Neural cell (in vitro differentiated cells): Measurements from ENCODE around the gene CCDC107. TPM values are rescaled to one million over a fixed set of nuclear protein-coding genes. Genes with fewer than 3 reads are reported as not detected.

Experiments used
- H2AFZ ChIP-seq: fragments of 200-600, 300-800 bp; sonication (generic), shearing (Covaris generic); 2 replicates; pipeline ENCODE4 v1.6.0; 2014; ENCODE audit warnings: low read depth, mild to moderate bottlenecking, antibody characterized with exemption, low read length, moderate library complexity
- H3F3A ChIP-seq: fragments of 200-600 bp; shearing (Covaris generic); 2 replicates; pipeline ENCODE4 v1.6.1; 2016; ENCODE audit warnings: mild to moderate bottlenecking, moderate library complexity, mixed read lengths, antibody characterized with exemption, low read length; ENCODE audit not compliant: insufficient read depth, poor library complexity, severe bottlenecking
- H3K27ac ChIP-seq: fragments of 200-600, 300-800 bp; sonication (generic), shearing (Covaris generic); 2 replicates; pipeline ENCODE4 v1.5.1; 2014; ENCODE audit warnings: mild to moderate bottlenecking, low read length, moderate library complexity
- H3K27me3 ChIP-seq: fragments of 300-800, 200-600 bp; sonication (generic), shearing (Covaris generic); 2 replicates; pipeline ENCODE4 v1.6.0; 2014; ENCODE audit warnings: mild to moderate bottlenecking, low read depth, low read length, moderate library complexity; ENCODE audit not compliant: insufficient read depth
- H3K36me3 ChIP-seq: fragments of 300-800, 200-600 bp; sonication (generic), shearing (Covaris generic); 2 replicates; pipeline ENCODE4 v1.5.1; 2014; ENCODE audit warnings: mild to moderate bottlenecking, antibody characterized with exemption, low read length, moderate library complexity; ENCODE audit not compliant: insufficient read depth
- H3K4me2 ChIP-seq: fragments of 300-800, 200-600 bp; sonication (generic), shearing (Covaris generic); 2 replicates; pipeline ENCODE4 v1.6.0; 2014; ENCODE audit warnings: mild to moderate bottlenecking, low read length
- H3K4me3 ChIP-seq: fragments of 300-800, 200-600 bp; sonication (generic), shearing (Covaris generic); 2 replicates; pipeline ENCODE4 v1.5.1; 2014; ENCODE audit warnings: mild to moderate bottlenecking, low read length, moderate library complexity
- H3K79me2 ChIP-seq: fragments of 200-600 bp; shearing (Covaris generic); replicated peaks from 2 replicates; pipeline ENCODE4 v1.6.0; 2014; ENCODE audit warnings: mild to moderate bottlenecking, low read length, moderate library complexity; ENCODE audit not compliant: insufficient read depth
- H3K9ac ChIP-seq: fragments of 300-800, 200-600 bp; sonication (generic), shearing (Covaris generic); 2 replicates; pipeline ENCODE4 v1.6.1; 2016; ENCODE audit warnings: mild to moderate bottlenecking, low read length, mixed read lengths
- H3K9me2 ChIP-seq: fragments of 200-600 bp; shearing (Covaris generic); 2 replicates; pipeline ENCODE4 v1.6.1; 2016; ENCODE audit warnings: mild to moderate bottlenecking, low read length, mixed read lengths; ENCODE audit not compliant: insufficient read depth
- H3K9me3 ChIP-seq: fragments of 200-600, 300-800 bp; sonication (generic), shearing (Covaris generic); 2 replicates; pipeline ENCODE4 v1.6.1; 2016; ENCODE audit warnings: mild to moderate bottlenecking, mixed run types, low read length, moderate library complexity, mixed read lengths
- H4K20me1 ChIP-seq: fragments of 200-600 bp; shearing (Covaris generic); 2 replicates; pipeline ENCODE4 v1.6.1; 2016; ENCODE audit warnings: mild to moderate bottlenecking, mixed run types; ENCODE audit not compliant: insufficient read depth
- CTCF ChIP-seq: fragments of 450-650 bp; IDR thresholded peaks from 2 replicates; pipeline ENCODE4 v1.5.1; 2014; ENCODE audit warnings: antibody characterized with exemption, mild to moderate bottlenecking, moderate library complexity; ENCODE audit not compliant: poor library complexity, severe bottlenecking
- EP300 ChIP-seq: fragments of 450-650 bp; conservative IDR thresholded peaks from 2 replicates; pipeline ENCODE4 v1.6.1; 2014; ENCODE audit warnings: antibody characterized with exemption, mild to moderate bottlenecking, moderate library complexity; ENCODE audit not compliant: poor library complexity, severe bottlenecking
- EZH2 ChIP-seq: fragments of 200-600, 300-800 bp; shearing (Covaris generic), sonication (generic); IDR thresholded peaks from 2 replicates; pipeline ENCODE4 v1.6.1; 2014; ENCODE audit warnings: antibody characterized with exemption, low read length, borderline replicate concordance, mild to moderate bottlenecking; ENCODE audit not compliant: insufficient read depth, poor library complexity, severe bottlenecking
- MXI1 ChIP-seq: fragments of 450-650 bp; conservative IDR thresholded peaks from 2 replicates; pipeline ENCODE4 v1.6.1; 2014; ENCODE audit warnings: antibody characterized with exemption, mild to moderate bottlenecking; ENCODE audit not compliant: poor library complexity, severe bottlenecking
- POLR2AphosphoS5 ChIP-seq: IDR thresholded peaks from 2 replicates; pipeline ENCODE4 v1.6.1; 2012
- RAD21 ChIP-seq: fragments of 450-650 bp; conservative IDR thresholded peaks from 2 replicates; pipeline ENCODE4 v1.6.1; 2014; ENCODE audit warnings: antibody characterized with exemption, mild to moderate bottlenecking, moderate library complexity
- SMC3 ChIP-seq: fragments of 450-650 bp; conservative IDR thresholded peaks from 2 replicates; pipeline ENCODE4 v1.6.1; 2014; ENCODE audit warnings: antibody characterized with exemption, mild to moderate bottlenecking, moderate library complexity; ENCODE audit not compliant: poor library complexity
- TAF1 ChIP-seq: IDR thresholded peaks from 2 replicates; pipeline ENCODE4 v1.6.1; 2012; ENCODE audit warnings: low read depth
- polyA plus RNA-seq: library from polyadenylated mRNA; depleted of rRNA; stranded (reverse); fragments of >200 nt; gene quantifications from 2 replicates; pipeline ENCODE4 v1.2.3, GENCODE V29; 2014
- TF ChIP-seq, protein P1 (sequence below): IDR thresholded peaks from 2 replicates; pipeline ENCODE4 v1.6.1; 2012; ENCODE audit warnings: borderline replicate concordance

Gene CCDC107
- polyA plus RNA-seq, 1 donor from 2014 or later = 41.4 TPM

- Histone ChIP-seq H3K79me2 (no peaks in the 10 kb centered on the region), H4K20me1 (no peaks in the 10 kb centered on the region), H3K9me3 (no peaks in the 10 kb centered on the region), H3K27me3 (no peaks in the 10 kb centered on the region), H3K4me2 (no peak overlapping the region), H3K4me3 (no peak overlapping the region), H3K9ac (no peak overlapping the region), H3F3A (no peaks in the 10 kb centered on the region), H3K27ac (no peak overlapping the region), H3K9me2 (no peaks in the 10 kb centered on the region), H3K36me3 (no peaks in the 10 kb centered on the region), H2AFZ (no peak overlapping the region)
- TF ChIP-seq CTCF (no peak), EZH2 (no peak), TAF1 (no peak), POLR2AphosphoS5 (no peak), RAD21 (no peak), SMC3 (no peak), MXI1 (no peak), EP300 (no peak)
- TF ChIP-seq, protein P1, sequence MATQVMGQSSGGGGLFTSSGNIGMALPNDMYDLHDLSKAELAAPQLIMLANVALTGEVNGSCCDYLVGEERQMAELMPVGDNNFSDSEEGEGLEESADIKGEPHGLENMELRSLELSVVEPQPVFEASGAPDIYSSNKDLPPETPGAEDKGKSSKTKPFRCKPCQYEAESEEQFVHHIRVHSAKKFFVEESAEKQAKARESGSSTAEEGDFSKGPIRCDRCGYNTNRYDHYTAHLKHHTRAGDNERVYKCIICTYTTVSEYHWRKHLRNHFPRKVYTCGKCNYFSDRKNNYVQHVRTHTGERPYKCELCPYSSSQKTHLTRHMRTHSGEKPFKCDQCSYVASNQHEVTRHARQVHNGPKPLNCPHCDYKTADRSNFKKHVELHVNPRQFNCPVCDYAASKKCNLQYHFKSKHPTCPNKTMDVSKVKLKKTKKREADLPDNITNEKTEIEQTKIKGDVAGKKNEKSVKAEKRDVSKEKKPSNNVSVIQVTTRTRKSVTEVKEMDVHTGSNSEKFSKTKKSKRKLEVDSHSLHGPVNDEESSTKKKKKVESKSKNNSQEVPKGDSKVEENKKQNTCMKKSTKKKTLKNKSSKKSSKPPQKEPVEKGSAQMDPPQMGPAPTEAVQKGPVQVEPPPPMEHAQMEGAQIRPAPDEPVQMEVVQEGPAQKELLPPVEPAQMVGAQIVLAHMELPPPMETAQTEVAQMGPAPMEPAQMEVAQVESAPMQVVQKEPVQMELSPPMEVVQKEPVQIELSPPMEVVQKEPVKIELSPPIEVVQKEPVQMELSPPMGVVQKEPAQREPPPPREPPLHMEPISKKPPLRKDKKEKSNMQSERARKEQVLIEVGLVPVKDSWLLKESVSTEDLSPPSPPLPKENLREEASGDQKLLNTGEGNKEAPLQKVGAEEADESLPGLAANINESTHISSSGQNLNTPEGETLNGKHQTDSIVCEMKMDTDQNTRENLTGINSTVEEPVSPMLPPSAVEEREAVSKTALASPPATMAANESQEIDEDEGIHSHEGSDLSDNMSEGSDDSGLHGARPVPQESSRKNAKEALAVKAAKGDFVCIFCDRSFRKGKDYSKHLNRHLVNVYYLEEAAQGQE = no peak
These were observed 21.8 kb downstream of the CCDC107 start for GRCh38 chr9:35679766-35680330.

DNA sequence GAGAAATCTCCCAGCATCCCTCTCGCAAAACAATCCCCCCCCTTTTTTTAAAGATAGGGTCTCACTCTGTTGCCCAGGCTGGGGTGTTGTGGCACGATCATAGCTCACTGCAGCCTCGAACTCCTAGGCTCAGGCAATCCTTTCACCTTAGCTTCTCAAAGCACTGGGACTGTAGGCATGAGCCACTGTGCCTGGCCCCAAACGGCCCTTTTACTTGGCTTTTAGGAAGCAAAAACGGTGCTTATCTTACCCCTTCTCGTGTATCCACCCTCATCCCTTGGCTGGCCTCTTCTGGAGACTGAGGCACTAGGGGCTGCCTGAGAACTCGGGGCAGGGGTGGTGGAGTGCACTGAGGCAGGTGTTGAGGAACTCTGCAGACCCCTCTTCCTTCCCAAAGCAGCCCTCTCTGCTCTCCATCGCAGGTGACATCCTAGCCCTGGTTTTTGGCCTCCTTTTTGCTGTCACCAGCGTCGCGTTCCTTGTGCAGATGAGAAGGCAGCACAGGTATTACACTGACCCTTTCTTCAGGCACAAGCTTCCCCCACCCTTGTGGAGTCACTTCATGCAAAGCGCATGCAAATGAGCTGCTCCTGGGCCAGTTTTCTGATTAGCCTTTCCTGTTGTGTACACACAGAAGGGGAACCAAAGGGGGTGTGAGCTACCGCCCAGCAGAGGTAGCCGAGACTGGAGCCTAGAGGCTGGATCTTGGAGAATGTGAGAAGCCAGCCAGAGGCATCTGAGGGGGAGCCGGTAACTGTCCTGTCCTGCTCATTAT is 22.4 kb downstream of the CCDC107 start:
- H2AFZ ChIP-seq = no peak overlapping the region
- H4K20me1 ChIP-seq = no peaks in the 10 kb centered on the region
- H3K27ac ChIP-seq = no peak overlapping the region
- no peaks in the 10 kb centered on the region for H3K27me3 ChIP-seq
- no peak overlapping the region for H3K4me2 ChIP-seq
- H3K9me2 ChIP-seq = no peaks in the 10 kb centered on the region
- no peaks in the 10 kb centered on the region for H3K9me3 ChIP-seq
- TF ChIP-seq EZH2 = no peak
- TF ChIP-seq TAF1 = no peak
- no peak for TF ChIP-seq EP300
- TF ChIP-seq MXI1 = no peak
- no peak for TF ChIP-seq SMC3
- TF ChIP-seq CTCF = no peak
- no peak for TF ChIP-seq POLR2AphosphoS5
- TF ChIP-seq, protein P1 = no peak
- no peak for TF ChIP-seq RAD21
- no peaks in the 10 kb centered on the region for H3F3A ChIP-seq
- no peaks in the 10 kb centered on the region for H3K36me3 ChIP-seq
- no peak overlapping the region for H3K4me3 ChIP-seq
- no peaks in the 10 kb centered on the region for H3K79me2 ChIP-seq
- no peak overlapping the region for H3K9ac ChIP-seq
